Fibroblast of skin of abdomen (primary cell): ENCODE measurements around the gene BAZ2A.
A peak's percentile ranks its signal among the peaks of the same experiment; 100 is the strongest.
"Not testable (repeated sequence)": the region's sequence is repeated elsewhere in the genome, so short reads cannot be mapped to it uniquely, and the experiment has no call there.

Source experiments
- DNase-seq: peaks from one replicate; pipeline ENCODE4 v3.0.0-alpha.2; 2013

Gene BAZ2A

DNA sequence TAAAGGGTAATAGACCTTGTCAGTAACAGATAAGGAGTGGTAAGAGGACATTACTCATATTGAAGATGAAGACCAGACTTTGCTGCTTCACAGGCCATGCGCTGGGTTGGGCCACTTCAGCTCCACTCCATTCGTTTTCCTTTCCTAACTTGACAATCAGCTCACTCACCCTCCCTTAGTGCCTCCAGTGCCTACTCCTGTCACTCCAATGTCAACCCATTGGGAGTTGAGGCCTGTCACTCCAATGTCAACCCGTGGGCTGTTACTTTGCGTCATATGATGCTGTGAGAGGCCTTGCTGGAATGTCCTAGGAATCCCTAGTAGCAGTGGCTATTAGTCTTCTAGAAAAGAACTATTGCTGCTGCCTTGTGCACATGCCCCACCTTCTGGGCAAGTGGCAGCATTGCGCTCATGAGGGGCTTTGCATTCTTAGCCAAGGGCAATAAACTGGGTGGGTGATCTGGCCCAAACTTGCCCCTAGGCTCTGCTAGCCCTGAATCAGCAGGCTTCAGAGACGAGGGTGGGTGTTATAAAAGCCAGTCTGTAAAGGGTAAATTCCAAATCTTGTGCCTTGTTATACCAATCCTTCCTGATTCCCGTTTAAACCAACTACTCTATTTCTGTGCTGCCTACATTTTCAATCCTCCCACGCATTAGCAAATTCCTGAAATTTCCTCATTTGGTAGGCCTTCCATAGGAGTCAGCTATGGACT lies 36.1 kb downstream of the BAZ2A start:
- DNase-seq: peak; percentile 76

DNA sequence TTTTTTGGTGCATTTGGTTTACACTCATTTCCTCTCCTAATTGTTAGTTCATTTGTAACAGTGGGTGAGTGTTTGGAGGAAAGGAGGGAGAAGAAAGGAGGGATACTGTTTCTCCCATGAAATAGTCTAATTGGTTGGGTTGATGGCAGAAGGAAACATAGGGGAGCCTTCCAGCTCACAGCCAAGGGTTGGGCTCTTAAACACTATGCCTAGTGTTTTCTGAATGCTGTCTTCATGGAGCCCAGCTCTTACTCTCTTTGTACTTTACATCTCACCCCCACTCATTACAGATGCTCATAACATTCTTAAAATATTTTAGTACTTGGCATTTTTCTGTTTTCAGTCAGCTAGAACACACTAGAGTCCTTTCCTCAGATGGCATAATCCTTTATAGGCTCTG lies 38.2 kb downstream of the BAZ2A start:
- peak; percentile 35 for DNase-seq

DNA sequence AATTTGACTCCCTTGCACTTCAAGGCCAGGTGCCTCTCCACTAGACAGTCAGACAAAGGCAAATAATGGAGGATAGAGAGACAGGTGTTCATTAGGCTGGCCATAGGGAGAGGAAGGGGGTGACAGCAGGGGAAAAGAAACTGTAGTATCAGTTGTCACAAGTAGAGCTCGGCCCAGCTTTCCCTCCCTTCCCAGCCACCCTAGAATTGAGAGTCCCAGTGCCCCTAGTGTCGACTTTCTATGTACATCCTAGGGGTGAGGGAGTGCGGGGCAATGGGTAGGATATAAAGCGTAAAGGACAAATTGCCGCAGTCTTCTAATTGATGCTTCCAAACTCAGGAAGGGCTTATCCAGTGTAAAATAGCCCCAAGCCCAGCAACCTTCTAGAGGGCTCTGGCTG lies 39.0 kb downstream of the BAZ2A start:
- no peak for DNase-seq

DNA sequence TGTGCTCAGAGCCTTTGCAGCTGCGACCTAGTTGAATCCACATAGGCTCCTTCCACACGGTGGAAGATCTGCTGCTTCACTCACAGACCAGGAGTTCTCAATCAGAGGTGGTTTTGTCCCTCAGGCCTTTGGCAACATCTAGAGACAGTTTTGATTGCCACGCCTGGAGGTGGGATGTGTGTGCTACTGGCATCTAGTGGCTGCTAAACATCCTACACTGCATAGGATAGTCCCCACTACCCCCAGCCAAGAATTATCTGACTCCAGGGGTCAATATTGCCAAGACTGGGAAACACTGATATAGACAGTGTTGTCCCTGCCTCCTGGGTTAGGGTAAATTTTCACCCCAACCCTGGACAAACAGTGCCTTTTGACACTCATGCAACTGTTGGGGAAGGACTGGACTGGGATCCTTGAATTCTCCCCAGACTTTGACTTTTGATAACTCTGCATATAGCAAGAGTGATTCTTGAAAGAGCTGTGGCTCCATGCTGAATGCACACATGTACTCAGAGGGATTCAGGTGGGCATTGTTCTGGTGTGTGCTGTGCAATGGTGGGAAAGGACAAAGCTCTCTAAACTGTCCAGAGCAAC lies 39.8 kb downstream of the BAZ2A start:
- DNase-seq: peak; percentile 18

DNA sequence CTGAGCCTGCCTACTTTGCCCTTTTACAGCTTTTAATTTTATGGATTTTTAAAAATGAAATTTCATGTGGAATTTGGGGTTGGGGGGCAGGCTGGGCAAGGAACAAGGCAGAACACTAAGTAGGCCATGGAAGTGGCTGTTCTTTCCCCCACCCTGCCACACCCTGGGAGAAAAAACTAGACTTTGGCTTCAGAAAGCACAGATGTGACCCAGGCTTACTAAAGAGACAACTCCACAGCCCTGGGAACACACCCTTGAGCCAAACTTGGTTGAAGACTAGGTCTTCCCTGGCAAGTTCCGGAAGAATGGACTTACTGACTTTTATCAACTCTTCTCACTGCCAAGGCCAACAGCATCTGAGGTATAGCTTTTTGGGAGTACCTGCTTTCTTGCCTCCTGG lies 40.3 kb downstream of the BAZ2A start:
- DNase-seq: no peak

DNA sequence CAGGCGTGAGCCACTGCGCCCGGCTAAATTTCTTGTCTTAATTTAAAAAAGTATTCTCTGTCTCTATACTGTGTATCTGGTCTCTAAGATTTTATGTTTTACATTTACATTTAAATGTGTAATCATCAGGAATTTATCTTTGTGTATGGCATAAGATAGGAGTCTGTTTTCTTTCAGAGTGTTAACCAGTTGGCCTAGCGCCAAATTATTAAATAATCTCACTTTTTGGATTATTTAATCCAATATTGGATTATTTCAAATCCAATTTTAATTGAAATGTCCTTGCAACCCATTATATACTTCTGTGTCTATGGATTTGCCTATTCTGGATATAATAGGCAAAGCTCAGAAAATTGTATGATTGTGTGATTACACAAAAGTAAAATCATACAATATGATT lies 45.0 kb downstream of the BAZ2A start:
- no peak for DNase-seq

DNA sequence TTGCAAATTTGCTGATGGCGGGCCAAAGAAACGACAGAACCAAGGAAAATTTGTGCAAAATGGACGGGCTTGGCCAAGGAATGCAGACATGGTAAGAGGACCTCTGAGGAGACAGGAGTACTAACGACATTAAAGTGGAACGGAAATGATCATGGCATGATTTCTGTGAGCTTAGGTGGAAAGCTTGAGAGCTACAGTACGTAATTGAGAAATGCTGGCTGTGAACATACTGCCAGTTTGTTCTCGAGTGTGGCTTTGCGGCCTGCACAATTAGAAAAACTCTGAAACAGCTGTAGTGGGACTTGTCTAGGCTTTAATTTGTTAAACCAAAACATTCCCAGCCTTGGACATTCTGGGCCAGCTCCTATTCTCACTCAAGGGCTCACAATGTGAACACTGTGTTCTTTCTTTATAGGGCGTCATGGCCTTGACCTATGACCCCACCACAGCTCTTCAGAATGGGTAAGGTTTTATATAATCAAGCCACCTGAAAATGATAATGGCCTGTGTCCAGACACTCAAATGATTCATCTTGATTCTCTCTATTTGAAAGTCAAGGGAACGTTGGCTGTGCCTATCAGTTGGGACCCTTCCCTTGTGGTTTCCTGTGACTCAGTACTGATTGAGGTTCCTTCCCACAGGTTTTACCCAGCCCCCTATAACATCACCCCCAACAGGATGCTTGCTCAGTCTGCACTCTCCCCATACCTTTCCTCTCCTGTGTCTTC lies 48.5 kb downstream of the BAZ2A start:
- DNase-seq: peak; percentile 17

DNA sequence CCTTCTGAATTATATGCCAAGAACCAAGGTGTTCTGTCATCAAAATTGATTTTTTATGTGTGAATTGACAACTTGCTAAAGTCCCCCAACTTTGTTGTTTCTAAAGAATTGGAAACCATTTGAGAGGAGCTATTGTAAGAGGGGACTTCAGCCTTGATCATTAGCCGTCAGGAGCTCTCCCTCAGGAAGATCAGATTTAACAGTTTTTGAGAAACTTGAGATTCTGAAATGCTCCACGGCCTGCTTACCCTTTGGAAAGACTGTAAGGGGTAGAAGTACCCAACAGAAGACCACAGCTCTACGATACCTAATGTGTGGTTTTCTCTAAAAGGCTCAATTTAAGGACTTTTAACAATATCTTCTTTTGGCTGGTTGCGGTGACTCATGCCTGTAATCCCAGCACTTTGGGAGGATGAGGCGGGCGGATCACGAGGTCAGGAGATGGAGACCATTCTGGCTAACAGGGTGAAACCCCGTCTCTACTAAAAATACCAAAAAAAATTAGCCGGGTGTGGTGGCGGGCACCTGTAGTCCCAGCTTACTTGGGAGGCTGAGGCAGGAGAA lies 51.1 kb downstream of the BAZ2A start:
- no peak for DNase-seq

DNA sequence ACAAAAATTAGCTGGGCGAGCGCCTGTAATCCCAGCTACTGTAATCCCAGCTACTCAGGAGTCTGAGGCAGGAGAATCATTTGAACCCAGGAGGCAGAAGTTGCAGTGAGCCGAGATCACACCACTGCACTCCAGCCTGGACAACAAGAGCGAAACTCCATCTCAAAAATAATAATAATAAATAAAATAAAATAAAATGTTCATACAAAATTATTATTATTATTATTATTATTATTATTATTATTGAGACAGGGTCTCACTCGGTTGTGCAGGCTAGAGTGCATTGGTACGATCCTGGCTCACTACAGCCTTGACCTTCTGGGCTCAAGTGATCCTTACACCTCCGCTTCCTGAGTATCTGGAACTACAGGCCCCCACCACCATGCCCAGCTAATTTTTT lies 52.9 kb downstream of the BAZ2A start:
- not testable (repeated sequence) for DNase-seq

DNA sequence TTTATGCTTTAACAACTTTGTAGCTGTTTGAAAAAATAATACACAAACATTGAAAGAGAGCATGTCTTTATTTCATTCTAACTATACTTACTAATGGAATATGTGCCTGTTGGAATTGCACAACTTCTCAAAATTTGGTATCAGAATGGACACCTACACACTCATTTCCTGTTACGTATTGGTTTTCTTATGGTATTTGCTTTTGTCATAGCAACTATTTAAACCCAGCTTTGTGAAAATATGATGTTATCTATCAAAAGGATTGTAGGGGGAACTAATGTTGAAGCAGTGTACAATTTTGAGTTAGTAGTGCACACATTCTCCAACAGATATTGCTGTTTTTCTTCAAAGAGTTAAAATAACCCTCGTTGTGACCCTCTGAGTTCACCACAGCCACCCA lies 55.9 kb downstream of the BAZ2A start:
- DNase-seq: no peak

DNA sequence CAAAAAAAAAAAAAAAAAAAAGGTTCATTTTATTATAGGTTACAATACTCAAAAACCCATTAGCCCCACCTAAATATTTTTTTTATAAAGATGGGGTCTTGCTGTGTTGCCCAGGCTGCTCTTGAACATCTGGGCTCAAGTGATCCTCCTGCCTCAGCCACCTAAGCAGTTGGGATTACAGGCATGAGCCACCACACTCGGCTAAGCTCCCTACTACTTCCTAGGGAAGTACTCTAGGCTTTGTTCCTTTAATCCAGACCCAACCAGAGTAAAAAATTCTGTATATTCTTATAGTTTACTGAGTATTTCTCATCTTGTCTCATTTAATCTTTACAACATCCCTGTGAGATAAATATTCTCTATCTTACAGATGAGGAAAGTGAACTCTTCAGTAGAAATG lies 57.8 kb downstream of the BAZ2A start:
- no peak for DNase-seq

DNA sequence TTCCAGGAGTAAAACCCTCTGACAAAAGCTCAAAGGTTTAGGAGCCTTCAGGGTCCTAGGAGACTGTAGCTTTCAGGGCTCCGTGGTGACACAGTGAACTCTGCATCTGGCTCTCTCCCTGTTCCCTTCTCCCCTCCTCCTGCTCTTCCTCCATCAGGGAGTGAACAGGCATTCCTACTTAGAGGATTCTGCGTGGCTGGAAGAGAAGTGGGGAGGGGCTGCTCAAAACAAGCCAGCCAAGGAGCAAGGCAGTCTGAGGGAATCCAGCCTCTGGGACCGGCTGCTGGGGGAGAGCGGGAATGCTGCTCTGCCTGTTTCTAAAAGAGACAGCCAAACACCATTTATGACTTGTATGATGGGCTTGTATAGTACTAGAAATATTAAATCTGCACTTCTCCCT lies 59.0 kb downstream of the BAZ2A start:
- DNase-seq: peak; percentile 31

DNA sequence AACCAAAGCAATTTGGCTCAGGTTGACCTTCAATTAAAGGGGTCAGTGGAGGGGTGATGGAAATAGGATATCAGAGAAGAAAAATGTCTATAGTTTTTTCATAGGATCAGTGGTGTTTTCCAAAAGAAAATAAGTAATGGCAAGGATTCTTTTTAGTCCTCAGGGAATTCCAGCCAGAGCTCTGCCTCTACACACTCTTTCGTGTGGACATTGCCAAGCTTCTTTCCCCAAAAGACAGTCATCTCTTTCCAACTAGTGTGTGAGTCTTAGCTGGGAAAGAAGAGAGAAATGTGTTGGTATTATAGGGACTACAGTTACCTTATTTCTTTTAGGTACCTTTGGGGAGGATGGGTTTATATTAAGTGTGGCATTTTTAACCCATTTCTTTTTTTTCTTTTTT lies 62.0 kb downstream of the BAZ2A start:
- no peak for DNase-seq

DNA sequence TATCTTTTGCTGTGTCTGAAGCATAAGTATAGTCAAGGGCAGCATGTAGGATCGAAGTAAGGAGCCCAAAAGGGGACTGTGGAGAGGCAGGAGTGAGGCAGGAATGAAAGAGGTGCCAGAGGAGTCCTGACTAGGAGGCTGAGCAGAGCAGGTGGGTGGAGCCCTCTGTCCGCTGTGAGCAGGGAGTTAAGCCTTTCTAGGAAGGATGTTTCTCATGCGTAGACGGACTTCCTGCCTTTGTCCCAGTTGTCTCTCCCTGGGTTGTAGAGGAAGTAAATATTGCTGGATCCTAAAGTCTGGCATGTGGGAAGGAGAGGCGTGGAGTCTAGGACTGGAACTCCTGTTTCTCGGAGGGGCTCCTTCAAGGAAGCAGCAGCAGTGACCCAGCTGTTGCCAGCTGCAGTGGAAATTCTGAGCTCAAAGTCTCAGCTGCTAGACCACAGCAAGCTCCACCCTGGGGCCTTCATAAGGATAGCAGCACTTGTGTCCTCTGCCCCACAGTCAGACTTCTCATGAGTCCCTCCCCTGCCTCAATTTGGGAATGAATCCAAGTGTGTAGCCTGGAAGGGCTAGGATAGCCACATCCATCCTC lies 64.5 kb downstream of the BAZ2A start:
- DNase-seq: peak; percentile 62

DNA sequence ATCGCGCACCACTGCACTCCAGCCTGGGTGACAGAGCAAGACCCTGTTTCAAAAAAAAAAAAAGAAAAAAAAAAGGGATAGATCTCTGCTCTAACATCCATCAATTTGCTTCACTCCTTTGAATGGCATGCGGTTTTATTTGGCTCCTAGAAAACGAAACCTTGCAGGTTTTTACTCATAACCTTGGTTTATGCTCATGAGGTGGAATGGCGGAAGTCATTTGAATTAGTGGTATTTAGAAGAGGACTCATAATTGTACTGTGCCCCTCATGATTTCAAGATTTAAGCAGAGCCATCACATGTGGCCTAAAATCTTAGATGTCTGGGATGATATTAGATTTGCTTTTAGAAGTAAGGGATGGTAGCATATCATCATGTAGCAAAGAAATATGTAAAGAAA lies 79.1 kb downstream of the BAZ2A start:
- no peak for DNase-seq

DNA sequence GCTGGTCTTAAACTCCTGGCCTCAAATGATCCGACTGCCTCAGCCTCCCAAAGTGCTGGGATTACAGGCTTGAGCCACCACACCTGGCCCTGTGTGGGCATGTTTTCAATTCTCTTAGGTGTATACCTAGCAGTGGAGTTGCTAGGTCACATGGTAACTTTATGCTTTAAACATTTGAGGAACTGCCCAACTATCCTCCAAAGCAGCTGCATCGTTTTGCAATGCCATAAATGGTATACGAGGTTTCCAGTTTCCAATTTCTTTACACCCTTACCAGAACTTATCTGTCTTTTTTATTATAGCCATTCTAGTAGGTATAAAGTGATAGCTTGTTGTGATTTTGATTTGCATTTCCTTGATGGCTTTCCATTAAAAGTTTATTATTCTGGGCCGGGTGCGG lies 83.4 kb downstream of the BAZ2A start:
- DNase-seq: no peak
